ENCODE data around the gene SIRT7. TPM values are rescaled to one million over a fixed set of nuclear protein-coding genes. Genes with fewer than 3 reads are reported as not detected.
A peak's percentile ranks its signal among the peaks of the same experiment; 100 is the strongest.
"Not testable (repeated sequence)": the region's sequence is repeated elsewhere in the genome, so short reads cannot be mapped to it uniquely, and the experiment has no call there.

Gene SIRT7
- total and polyA plus RNA-seq, 2 experiments from 2014 or later = 16.7 to 26.7 TPM

DNA sequence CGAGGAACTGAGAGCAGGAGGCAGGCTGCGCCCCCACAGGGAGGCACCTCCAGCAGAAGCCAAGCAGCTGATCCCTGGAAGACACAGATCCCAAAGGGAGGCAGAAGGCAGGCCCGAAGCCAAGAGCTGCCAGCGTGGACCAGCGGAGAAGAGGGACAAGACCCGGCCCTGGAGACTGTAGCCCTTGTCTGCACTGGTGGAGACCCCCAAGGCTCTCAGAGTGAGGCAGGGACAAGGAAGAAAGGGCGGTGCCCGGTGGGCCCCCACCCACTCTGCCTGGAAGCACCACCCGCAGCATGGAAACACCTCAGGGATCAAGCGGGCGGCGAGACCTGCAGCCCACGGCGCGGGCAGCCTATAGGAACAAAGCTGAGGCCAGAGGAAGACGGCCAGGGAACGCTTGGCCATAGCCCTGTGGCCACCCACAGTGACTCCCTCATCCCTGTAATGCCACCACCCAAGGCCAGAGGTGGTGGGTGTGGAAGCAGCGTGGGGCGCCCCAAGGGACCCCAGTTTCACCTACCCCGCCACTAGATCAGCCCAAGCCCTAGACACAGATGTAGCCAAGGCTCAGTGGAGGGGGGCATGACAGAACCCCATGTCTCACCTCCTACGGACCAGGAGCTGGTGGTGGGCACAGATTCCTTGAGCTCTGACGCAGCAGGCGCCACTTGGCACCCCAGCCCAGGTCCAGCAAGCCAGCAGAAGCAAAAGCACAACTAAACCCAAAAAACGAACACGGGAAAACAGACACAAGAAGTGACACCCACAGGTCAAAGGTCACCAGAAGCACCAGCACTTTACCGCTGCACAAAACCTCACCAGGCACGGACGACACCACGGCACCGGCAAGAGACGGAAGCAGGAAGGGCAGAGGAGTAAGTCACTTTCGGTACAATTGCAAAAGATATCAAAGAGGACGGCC lies 2.9 kb upstream of the SIRT7 start:
- no peak overlapping the region for H3K27ac ChIP-seq
- peaks cover 7% of the 10 kb centered on the region for H3K36me3 ChIP-seq
- no peaks in the 10 kb centered on the region for H3K27me3 ChIP-seq
- peaks cover 37% of the 10 kb centered on the region for H3K4me1 ChIP-seq (ENCODE audit: low read depth)
- H3K9me3 ChIP-seq (ENCODE audit: low read depth) = no peaks in the 10 kb centered on the region
- no peak overlapping the region for H3K4me3 ChIP-seq
- TF ChIP-seq, protein P1, sequence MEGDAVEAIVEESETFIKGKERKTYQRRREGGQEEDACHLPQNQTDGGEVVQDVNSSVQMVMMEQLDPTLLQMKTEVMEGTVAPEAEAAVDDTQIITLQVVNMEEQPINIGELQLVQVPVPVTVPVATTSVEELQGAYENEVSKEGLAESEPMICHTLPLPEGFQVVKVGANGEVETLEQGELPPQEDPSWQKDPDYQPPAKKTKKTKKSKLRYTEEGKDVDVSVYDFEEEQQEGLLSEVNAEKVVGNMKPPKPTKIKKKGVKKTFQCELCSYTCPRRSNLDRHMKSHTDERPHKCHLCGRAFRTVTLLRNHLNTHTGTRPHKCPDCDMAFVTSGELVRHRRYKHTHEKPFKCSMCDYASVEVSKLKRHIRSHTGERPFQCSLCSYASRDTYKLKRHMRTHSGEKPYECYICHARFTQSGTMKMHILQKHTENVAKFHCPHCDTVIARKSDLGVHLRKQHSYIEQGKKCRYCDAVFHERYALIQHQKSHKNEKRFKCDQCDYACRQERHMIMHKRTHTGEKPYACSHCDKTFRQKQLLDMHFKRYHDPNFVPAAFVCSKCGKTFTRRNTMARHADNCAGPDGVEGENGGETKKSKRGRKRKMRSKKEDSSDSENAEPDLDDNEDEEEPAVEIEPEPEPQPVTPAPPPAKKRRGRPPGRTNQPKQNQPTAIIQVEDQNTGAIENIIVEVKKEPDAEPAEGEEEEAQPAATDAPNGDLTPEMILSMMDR (IDR thresholded peaks at IDR 0.05; ENCODE audit: low read depth, low read length) = no peak
- no peak for DNase-seq (ENCODE audit: low read depth in 1 of 2, low spot score in 1 of 2)

DNA sequence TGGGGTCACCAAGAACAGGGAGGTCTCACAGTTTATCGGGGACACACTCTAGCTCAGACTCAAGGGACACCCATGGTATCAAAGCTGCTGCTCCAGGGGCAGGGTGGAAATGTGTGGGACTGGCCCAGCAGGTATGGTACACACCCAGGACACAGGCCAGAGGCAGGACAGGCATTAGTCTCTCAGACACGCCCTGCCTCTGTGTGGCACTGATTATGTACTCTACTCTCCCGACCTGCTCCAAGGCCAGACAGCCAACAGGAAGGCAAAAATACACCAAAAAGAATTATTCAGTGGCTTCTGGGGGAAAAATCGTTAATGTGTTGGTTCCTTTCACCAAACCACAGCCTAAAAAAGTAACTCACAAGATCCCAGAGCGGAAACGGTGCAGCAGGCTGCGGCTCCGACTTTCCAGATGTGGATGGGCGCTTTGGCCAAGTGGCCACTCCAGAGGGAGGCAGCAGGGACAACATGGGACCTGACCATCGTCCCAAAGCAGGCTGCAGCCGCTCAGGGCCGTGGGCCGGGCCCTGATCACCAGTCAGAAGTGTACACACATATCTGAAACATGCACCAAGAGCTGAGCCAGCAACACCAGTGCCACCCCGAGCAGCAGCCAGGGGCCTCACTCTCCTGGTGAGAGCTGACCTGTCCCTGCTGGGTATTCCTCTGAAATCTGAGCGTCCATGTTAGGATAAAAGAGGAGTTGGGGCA lies 1.0 kb upstream of the SIRT7 start:
- TF ChIP-seq, protein P1 (IDR thresholded peaks at IDR 0.05; ENCODE audit: low read depth, low read length) = no peak
- no peak overlapping the region for H3K4me3 ChIP-seq
- H3K9me3 ChIP-seq (ENCODE audit: low read depth) = no peaks in the 10 kb centered on the region
- DNase-seq (ENCODE audit: low read depth in 1 of 2, low spot score in 1 of 2) = no peak
- H3K27ac ChIP-seq = no peak overlapping the region
- H3K4me1 ChIP-seq (ENCODE audit: low read depth) = peaks cover 23% of the 10 kb centered on the region
- H3K36me3 ChIP-seq = peaks cover 10% of the 10 kb centered on the region
- no peaks in the 10 kb centered on the region for H3K27me3 ChIP-seq

DNA sequence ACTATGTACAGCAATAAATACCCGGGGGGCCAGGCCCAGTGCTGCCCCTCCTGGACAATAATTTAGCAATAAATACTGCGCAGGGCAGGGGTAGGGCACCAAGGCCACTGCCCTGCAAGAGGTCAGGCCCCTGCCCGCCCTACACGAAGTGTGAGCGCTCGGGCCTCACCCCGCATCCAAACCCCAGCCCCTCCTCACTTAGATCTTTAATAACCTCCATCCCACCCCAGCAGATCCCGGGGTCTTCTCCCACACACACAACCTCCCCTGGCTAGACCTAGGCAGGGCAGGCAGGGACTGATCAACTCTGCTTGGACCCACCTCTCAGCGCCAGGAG lies 325 bp upstream of the SIRT7 start:
- not testable (repeated sequence) for H3K9me3 ChIP-seq (ENCODE audit: low read depth); DNase-seq (ENCODE audit: low read depth in 1 of 2, low spot score in 1 of 2); H3K27me3 ChIP-seq
- Histone ChIP-seq H3K36me3 (peaks cover 15% of the 10 kb centered on the region), H3K4me1 (ENCODE audit: low read depth) (peaks cover 18% of the 10 kb centered on the region), H3K27ac (peak overlapping the region; percentile 30), H3K4me3 (peak overlapping the region; percentile 99)

DNA sequence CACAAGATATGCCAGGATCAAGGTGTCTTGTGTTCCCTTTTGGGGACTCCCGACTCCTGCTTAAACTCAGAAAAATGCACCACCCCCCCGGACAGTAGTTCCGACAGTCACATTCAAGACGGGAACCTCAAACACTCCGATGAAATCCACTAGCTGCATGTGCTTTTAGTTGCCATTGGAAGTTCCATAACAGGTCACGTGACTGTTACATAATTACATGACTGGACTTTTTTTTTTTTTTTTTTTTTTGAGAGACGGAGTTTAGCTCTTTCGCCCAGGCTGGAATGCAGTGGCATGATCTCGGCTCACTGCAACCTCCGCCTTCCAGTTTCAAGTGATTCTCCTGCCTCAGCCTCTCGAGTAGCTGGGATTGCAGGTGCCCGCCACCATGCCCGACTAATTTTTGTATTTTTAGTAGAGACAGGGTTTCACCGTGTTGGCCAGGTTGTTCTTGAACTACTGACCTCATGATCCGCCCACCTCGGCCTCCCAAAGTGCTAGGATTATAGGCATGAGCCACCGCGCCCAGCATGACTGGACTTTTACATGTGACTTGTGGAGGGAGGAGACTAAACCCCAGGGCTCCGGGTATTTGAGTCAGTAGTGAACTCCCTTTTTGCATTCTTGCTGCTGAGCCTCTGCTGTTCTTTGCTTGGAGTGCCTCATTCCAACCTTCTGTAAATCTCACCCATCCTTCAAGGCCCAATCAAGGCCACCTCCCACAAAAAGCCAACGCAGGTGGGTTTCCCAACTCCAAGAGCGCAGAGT lies 1.6 kb downstream of the SIRT7 start:
- H3K4me3 ChIP-seq = no peak overlapping the region
- no peak for DNase-seq (ENCODE audit: low read depth in 1 of 2, low spot score in 1 of 2)
- no peaks in the 10 kb centered on the region for H3K27me3 ChIP-seq
- no peak overlapping the region for H3K27ac ChIP-seq
- peaks cover 12% of the 10 kb centered on the region for H3K4me1 ChIP-seq (ENCODE audit: low read depth)
- TF ChIP-seq, protein P1 (IDR thresholded peaks at IDR 0.05; ENCODE audit: low read depth, low read length) = no peak
- peaks cover 13% of the 10 kb centered on the region for H3K36me3 ChIP-seq
- H3K9me3 ChIP-seq (ENCODE audit: low read depth) = no peaks in the 10 kb centered on the region

DNA sequence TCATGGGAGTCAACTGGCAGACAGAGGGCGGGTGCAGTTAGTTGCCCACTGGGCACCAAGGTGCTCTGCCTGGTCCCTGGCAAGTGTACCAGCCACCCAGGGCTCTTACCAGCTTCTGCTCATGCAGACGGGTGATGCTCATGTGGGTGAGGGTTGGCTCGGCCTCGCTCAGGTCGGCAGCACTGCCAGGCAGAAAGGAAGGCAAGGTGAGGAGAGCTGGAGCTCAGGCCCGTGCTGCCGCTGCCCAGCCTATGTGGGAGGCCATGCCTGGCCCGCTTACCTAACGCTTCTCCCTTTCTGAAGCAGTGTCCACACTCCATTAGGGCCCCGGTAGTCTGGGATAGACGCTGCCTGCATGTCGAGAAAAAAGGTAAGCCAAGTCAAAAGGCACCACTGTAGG lies 2.6 kb downstream of the SIRT7 start:
- DNase-seq (ENCODE audit: low read depth in 1 of 2, low spot score in 1 of 2) = no peak
- H3K27me3 ChIP-seq = no peaks in the 10 kb centered on the region
- H3K9me3 ChIP-seq (ENCODE audit: low read depth) = no peaks in the 10 kb centered on the region
- H3K4me1 ChIP-seq (ENCODE audit: low read depth) = peaks cover 13% of the 10 kb centered on the region
- TF ChIP-seq, protein P1 (IDR thresholded peaks at IDR 0.05; ENCODE audit: low read depth, low read length) = no peak
- H3K36me3 ChIP-seq = peaks cover 13% of the 10 kb centered on the region
- H3K4me3 ChIP-seq = no peak overlapping the region
- no peak overlapping the region for H3K27ac ChIP-seq
